Measurements from ENCODE around the gene MLLT3. TPM values are rescaled to one million over a fixed set of nuclear protein-coding genes. Genes with fewer than 3 reads are reported as not detected.

The MLLT3 gene
- total and polyA plus RNA-seq, 2 of the 8 experiments (the other 6 are each of a cell fraction or from before 2014, with no cell fraction given) = 5.9 to 9.6 TPM

- Histone ChIP-seq H3K23me2 (ENCODE audit: low read depth, low read length) (no peaks in the 10 kb centered on the region), H2AFZ (ENCODE audit: low read length) (peak overlapping the region; percentile 94), H3K27me3 (replicated peaks in 1 of 4; ENCODE audit: control insufficient read depth in 3 of 4, extremely low read depth in 1 of 4, insufficient read depth in 3 of 4, low read length in 3 of 4) (no peaks in the 10 kb centered on the region), H2AK5ac (ENCODE audit: low read depth, low read length) (no peak overlapping the region), H3K4me1 (replicated peaks in 1 of 4; ENCODE audit: control insufficient read depth in 3 of 4, insufficient read depth in 4 of 4, low read length in 3 of 4) (peaks cover 0 to 4% (median 4%) of the 10 kb centered on the region in 4 experiments; a peak in 4 of 7 replicates), H3K79me2 (ENCODE audit: control insufficient read depth in 1 of 2, insufficient read depth in 2 of 2, low read length in 2 of 2) (no peaks in the 10 kb centered on the region), H3K18ac (ENCODE audit: extremely low read depth, low read length) (no peak overlapping the region), H4K20me1 (replicated peaks in 1 of 2; ENCODE audit: control insufficient read depth in 1 of 2, insufficient read depth in 2 of 2, low read length in 2 of 2) (no peaks in the 10 kb centered on the region), H3K36me3 (ENCODE audit: control insufficient read depth in 2 of 4, insufficient read depth in 4 of 4, low read length in 3 of 4) (no peaks in the 10 kb centered on the region), H2BK20ac (ENCODE audit: low read length) (no peak overlapping the region), H4K5ac (ENCODE audit: insufficient read length, low read depth, low read length) (no peak overlapping the region), H3K4me3 (ENCODE audit: extremely low read depth in 1 of 4, insufficient read depth in 2 of 4, low read depth in 3 of 4, low read length in 4 of 4) (no peak overlapping the region), H3K9me3 (ENCODE audit: insufficient read depth in 2 of 2, low read depth in 1 of 2, low read length in 1 of 2) (no peaks in the 10 kb centered on the region), H4K91ac (replicated peaks; ENCODE audit: insufficient read length, low read length) (no peak overlapping the region), H3K27ac (ENCODE audit: low read depth, low read length) (no peak overlapping the region), H2BK5ac (ENCODE audit: low read depth, low read length) (no peak overlapping the region), H3K79me1 (ENCODE audit: low read depth, low read length) (no peaks in the 10 kb centered on the region), H2BK12ac (ENCODE audit: low read depth, low read length) (no peak overlapping the region; the same call in 1 of the 2 replicates), H3K4me2 (ENCODE audit: insufficient read depth in 1 of 2, low read depth in 2 of 2, low read length in 2 of 2) (peak overlapping the region; percentile 26 to 35; a peak in 1 of 4 replicates), H3K14ac (ENCODE audit: insufficient read length) (no peak overlapping the region), H3K23ac (ENCODE audit: insufficient read length) (no peak overlapping the region), H4K8ac (ENCODE audit: extremely low read depth, insufficient read depth, low read length) (no peak overlapping the region), H3K4ac (replicated peaks; ENCODE audit: insufficient read length, low read depth, low read length) (no peak overlapping the region), H2BK120ac (replicated peaks; ENCODE audit: low read depth, low read length) (no peak overlapping the region), H2BK15ac (ENCODE audit: low read length) (no peak overlapping the region), H3K56ac (replicated peaks; ENCODE audit: insufficient read length, low read depth, low read length) (no peak overlapping the region), H3K9ac (replicated peaks in 1 of 4; ENCODE audit: extremely low read depth in 1 of 4, low read depth in 3 of 4, low read length in 3 of 4) (0 out of 7 replicates have a peak overlapping the region, but pooled peaks of 1 of the 4 experiments have one; percentile 18)
- ChIA-PET POLR2A (ENCODE audit: partially characterized antibody) (interaction anchor here (0.9 to 3.6 kb wide), 3 partner anchors 13 to 27 kb away, joined by 3 to 16 read pairs (median 3); partner anchors contain the start of gene MLLT3), CTCF (ENCODE audit: partially characterized antibody) (interaction anchor here (0.7 to 4.7 kb wide), 2 partner anchors 9 to 212 kb away, joined by 4 to 37 read pairs; no protein-coding TSS in a partner anchor)
- peak; percentile 92 for TF ChIP-seq TEAD4 (IDR thresholded peaks at IDR 0.05; ENCODE audit: low read depth, low read length)
- no peak for TF ChIP-seq BACH1 (IDR thresholded peaks at IDR 0.05; ENCODE audit: low read length)
- peak; percentile 63 for TF ChIP-seq CEBPB (IDR thresholded peaks at IDR 0.05; ENCODE audit: low read depth, low read length)
- WGBS, 2 experiments (ENCODE audit: extremely low coverage in 1 of 2, insufficient coverage in 1 of 2, insufficient read length in 1 of 2, insufficient replicate concordance in 2 of 2, low coverage in 1 of 2, low lambda C conversion rate in 2 of 2, missing lambda C conversion rate in 1 of 2) = 55% methylated on average over 4 of the region's 4 CpGs; no CpG with 5 or more reads in 1 of the 2 experiments
- DNase-seq (ENCODE audit: low read depth in 1 of 2, low spot score in 2 of 2) (no peak), FAIRE-seq (peak; percentile 69)
These were observed 12.6 kb upstream of the MLLT3 start for GRCh38 chr9:20634895-20635294.

Data from H1 (cell line).